SIG-M5 treated with dmso at 0.1 percent for 504 hours (cell line): ENCODE data around the gene RELCH.

Experiments used
- DNase-seq: peaks from one replicate; lab custom pipeline; 2025; ENCODE audit not compliant: unreplicated experiment; lab: John Stamatoyannopoulos, UW

Gene RELCH

DNA sequence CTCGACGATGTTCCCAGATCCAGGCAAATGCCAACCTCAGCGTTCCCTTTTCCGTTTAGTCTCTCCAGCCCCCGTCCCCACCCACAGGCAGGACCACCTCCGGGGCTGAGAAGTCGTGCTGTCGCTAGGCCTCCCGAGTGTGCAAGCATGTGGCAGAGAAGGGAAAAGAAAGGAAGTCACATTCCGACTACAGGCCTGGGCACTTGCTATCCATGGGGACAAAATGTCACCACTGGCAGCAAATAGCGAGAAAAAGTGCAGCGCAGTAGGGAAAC lies 619 bp upstream of the RELCH start:
- peak; percentile 69 for DNase-seq

DNA sequence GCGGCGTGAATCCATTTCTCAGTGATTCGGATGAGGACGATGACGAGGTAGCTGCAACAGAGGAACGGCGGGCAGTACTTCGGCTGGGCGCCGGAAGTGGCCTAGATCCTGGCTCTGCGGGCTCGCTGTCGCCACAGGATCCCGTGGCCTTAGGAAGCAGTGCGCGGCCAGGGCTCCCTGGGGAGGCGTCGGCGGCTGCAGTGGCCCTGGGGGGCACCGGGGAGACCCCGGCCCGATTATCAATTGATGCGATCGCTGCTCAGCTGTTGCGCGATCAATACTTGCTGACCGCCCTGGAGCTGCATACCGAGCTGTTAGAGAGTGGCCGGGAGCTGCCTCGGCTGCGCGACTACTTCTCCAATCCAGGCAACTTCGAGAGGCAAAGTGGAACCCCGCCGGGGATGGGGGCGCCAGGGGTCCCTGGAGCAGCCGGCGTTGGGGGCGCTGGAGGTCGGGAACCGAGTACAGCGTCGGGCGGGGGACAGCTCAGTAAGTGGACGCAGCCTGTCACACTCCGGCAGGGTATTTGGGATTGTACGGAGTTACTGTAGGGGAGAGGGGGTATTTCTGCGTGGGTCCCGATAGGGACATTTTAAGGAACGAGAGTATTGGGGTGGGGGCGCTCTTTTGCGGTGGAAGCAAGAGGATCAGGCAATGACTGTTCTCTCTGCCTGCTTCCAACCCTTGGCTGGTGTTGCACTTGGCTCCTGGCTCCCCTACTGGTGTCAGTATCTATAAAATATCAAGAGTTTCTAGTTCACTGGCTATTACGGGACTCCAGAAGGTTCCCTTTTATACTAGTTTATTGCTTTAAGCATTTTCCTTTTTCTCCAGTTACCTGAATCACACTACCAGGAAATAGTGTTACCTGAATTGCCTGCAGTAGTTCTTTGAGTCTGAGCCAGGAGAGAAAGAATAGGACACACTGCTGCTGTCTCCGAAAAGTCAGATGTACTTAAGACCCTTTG lies 772 bp downstream of the RELCH start:
- DNase-seq = peak; percentile 64

DNA sequence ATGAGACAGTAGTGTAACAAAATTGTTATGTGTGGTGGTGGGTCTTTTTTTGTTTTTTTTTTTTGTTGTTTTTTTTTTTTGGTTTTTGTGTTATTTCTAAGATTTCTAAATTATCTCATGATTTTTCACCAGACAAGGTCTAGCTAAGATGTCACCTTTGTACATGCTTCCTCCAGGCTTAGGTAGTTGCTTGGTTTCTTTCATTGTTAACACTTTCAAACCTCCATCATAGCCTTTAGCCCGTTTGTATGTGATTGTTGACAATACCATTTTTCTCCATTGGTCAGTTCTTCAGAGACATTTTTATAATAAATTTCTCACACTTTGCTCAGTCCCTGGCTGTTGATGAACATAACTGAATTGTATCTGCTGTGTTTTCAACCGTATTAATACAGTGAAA lies 2.2 kb downstream of the RELCH start:
- no peak for DNase-seq

DNA sequence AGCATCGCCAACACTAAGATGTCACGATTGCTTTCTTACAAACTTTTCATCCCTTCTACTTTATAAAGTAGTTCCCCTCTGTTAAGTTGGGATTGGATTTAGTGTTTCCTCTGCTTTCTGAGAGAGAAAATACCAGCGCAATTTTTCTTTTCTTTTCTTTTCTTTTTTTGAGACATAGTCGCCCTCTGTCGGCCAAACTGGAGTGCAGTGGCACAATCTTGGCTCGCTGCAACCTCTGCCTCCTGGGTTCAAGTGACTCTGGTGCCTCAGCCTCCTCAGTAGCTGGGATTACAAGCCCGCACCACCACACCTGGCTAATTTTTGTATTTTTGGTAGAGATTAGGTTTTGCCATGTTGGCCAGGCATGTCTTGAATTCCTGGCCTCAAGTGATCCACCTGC lies 9.0 kb downstream of the RELCH start:
- no peak for DNase-seq

DNA sequence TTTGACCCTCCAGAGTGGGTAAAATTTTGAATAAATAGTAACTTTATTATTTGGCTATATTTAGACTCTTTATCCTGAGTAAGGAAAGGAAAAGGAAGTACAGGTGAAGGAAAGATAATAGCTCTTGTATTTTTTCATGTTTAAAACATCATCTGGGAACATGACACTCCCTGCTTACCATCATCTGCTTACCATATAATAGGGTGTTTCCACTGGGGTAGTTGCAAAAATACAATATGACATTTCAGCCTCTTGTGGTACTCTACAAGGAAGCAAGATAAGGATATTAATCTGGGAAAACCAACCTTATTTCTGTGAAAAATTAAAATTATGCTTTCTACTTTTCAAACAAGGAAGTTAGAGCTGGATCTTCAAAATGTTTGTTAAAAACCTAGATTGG lies 9.9 kb downstream of the RELCH start:
- DNase-seq = no peak

DNA sequence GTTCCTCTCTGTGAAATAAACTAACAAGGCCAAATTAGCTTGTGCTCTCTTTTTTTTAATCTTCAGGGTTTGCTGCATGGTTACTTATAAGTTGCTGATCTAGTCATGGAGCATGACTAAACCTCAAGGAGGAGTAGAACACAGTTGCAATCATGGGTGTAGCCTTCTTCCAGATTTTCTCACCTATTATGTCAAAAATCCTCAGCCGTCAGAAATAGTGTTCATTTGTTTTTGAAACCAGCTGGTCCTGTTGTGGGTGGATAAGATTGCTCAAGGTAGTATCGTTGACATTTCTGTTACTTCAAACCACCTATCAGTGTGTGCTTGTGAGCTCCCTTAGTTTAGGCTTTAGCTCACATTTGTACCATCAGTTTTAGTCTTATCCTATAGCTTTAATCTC lies 11.2 kb downstream of the RELCH start:
- no peak for DNase-seq

DNA sequence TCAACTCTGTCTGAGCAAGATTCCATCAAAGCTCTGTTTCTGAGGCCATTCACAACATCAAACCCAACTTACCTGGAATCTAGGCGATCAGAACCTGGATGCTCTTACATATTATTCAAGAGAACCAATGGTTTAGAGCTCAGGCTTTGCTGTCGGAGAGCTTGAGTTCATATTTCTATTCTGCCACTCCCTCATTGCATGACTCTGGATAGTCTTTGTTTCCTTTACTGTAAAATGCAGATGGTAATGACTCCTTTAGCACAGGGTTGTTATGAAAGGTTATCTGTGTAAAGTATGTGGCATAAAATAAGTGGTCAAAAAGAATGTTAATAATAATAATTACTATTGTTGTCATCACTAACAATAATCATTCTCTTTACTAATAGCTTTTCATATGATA lies 12.6 kb downstream of the RELCH start:
- no peak for DNase-seq

DNA sequence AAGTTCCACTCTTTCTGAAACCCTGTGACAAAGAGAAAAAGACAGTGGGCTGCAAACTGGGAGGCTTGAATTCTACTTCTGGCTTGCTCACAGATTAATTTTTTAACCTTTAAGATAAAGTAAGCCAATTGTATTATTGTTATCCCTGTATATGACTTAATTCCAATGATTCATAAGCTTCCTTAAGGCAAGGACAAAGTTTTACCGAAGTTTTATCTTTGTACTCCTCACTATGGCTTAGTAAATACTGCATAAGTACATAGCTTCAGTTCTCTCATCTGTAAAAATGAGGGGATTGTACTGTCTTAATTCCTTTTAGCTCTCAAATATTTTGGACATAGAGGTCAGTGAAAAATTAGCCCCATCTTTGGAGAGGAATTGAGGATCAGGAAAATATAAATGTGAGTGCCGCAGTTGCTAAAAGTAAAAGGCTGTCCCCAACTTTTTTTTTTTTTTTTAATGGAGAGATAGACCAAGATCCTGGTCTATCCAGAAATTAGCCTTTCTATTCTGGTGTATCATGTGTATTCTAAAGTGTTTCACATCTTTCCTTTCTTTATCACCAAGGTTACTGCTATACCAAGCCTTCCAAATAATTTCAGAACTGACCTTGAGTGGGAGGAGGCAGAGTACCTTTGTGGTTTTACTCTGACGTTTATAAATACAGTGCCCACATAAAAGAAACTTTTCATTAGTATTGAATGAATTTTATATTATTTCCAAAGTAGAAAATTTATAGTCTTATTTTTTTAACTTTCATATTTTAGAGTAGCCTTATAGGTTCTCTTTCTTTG lies 13.3 kb downstream of the RELCH start:
- DNase-seq = no peak

DNA sequence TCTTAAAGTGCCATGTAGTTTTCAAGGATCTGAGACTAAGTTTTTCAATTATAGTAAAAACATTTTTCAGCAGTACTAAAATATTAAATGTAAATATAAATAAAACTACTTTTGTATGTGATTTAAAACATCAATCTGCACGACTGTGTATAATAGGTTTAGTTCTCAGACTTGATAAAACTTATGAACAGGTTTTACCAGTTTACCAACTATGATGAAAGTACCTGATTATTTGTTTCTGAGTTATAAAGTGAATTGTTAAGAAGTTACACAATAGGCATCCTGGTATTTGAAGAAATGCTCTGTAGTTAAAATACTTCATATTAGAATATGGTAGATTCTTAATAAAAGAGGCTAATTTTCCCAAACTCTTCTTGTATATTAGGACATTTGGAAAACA lies 14.8 kb downstream of the RELCH start:
- DNase-seq = peak; percentile 21

DNA sequence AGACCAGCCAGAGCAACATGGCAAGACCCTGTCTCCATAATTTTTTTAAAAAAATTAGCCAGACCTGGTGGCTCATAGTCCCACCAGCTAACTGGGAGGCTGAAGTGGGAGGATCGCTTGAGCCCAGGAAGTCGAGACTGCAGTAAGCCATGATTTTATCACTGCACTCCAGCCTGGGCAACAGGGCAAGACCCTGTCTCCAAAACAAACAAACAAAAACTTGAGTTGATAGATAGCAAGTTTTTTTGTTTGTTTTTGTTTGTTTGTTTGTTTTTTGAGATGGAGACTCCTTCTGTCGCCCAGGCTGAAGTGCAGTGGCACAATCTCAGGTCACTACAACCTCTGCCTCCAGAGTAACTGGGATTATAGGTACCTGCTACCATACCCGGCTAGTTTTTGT lies 18.8 kb downstream of the RELCH start:
- DNase-seq = no peak

DNA sequence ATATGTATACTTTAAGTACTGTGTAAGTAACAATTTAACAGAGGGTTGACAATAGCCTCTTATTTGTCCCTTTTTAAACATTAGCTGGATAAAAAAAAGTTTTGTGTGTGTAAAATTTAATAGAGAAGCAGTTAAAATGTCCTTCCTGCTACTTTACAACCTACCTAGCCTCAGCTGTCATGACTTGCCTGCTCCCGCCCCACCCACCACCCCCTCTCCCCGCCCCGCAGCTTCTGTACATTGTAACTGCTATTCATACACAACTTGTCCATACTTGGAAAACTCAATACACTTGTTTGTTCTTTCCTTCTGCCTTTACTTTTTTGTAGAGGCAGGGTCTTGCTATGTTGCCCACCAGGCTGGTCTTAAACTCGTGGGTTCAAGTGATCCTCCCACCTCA lies 19.5 kb downstream of the RELCH start:
- DNase-seq = no peak

DNA sequence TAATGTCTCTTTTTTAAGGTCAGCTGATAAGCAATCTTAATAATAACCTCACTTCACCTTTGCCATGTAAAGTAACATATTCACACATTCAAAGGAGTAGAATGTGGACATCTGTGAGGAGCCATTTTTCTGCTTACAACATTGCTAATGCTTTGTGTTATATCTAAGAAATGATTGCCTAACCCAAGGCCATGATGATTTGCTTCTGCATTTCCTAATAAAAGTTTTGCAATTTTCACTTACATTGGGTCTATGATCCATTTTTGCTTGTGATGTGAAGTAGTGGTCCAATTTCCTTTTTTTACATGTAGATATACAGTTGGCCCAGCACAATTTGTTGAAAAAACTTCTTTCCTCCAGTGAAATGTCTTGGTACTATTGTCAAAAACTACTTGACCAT lies 22.0 kb downstream of the RELCH start:
- no peak for DNase-seq

DNA sequence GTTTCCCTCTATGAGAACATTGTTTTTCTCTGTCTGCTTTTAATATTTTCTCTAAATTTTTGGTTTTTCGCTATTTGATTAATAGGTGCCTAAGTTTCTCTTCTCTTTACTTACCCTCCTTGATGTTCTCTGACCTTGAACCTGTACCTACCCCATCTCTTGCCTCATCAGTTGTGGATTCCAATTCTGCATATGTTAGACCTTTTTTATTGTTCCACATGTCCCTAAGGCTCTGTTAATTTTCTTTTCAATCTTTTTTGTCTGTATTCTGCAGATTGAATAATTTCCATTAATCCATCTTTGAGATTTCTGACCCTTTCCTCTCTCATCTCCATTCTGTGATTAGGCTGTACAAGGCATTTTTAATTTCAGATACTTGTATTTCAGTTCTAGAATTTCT lies 23.1 kb downstream of the RELCH start:
- no peak for DNase-seq

DNA sequence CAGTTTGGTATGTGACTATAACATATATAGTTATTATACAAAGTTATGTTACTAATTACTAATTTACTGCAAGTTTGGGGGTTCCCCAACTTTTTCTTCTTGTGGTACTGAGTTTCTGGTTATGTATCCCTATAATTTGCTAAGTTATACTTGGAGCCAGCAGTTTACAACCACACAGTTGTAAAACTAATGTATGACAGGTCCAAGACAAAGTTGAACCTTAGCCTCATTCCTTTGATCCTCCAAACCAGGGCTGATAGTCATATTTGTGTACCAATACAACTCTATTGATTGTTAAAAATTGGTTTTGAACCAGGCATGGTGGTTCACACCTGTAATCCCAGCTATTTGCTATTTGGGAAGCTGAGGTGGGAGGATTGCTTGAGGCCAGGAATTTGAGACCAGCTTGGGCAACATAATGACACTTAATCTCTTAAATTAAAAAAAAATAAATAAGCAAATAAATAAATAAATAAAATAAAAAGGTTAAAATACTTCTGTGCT lies 24.3 kb downstream of the RELCH start:
- no peak for DNase-seq

DNA sequence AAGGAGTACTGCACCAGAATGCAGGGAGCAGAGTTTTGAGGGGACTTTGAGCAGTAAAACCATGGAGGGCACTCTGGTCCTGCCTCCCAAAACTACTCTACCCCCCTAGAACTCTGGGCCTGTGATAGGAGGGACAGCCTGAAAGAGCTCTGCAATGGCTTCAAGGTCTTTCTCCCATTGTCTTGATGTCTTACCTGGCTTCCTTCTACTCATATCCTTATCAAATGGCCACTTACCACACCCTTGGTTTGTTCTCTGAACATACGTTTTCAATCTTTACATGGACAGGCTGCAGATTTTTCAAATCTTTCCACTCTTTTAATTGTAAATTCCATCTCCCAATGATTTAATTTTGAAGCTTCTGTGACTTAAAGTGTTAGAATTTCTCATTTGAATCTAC lies 27.7 kb downstream of the RELCH start:
- no peak for DNase-seq

DNA sequence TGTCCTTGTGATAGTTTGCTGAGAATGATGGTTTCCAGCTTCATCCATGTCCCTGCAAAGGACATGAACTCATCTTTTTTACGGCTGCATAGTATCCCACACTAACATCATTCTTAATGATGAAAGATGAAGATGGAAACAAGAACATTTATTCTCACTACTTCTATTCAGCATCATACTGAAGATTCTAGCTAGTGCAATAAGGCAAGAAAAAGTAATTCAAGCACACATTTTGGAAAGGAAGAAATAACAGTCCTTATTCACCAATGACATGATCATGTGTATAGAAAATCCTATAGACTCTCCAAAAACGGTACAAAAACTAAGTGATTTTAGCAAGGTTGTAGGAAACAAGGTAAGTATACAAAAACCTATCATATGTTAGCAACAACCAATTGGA lies 37.2 kb downstream of the RELCH start:
- no peak for DNase-seq

DNA sequence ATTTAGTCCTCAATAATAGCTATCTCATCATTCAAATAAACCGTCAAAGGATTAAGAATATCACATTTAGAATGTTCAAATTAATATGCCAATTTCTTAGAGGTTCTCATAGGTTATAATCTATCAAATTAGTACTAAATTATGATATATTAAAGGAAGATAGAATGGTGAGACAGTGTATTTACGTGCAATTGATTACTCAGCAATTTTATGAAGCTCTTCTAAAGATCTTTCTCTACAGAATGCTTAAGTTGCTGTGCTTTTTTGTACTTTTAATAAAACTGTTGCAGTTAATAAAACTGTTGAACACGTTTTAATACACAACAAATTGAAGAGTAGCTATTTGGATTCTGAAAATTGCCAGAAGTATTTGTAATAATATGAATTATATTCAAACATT lies 39.0 kb downstream of the RELCH start:
- no peak for DNase-seq

DNA sequence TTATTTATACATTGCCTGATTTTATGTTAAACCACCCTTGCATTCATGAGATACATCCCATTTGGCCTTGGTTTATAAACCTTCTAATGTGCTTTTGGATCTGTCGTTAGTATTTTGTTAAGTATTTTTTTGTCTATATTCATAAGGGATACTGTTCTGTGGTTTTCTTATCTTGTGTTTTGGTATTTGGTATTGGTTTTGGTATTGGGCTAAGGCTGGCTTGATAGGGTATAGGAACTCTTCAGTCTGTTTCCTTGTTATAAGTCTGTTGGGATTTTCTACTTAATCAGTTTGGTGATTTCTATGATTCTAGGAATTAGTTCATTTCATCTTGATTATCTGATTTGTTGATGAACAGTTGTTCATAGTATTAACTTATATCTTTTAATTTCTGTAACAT lies 49.2 kb downstream of the RELCH start:
- DNase-seq = no peak

DNA sequence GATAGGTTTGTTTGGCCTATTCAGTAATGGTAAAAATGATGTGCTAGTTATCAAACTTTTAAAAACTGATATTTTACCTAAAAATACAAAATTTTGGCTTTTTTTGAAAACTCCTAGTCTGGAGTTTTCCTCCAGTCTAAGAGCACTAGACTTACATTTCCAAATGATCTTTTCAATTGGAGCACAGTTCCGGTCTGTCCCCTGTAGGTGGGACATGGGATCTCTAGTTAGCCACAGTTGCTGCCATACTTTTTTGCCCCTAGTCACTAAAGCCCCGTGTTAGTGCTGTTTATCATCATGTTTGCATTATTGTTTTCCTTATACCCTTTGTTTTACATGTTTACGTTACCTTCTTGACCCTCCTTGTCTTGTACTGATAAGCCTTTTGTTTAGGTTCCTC lies 52.4 kb downstream of the RELCH start:
- no peak for DNase-seq

DNA sequence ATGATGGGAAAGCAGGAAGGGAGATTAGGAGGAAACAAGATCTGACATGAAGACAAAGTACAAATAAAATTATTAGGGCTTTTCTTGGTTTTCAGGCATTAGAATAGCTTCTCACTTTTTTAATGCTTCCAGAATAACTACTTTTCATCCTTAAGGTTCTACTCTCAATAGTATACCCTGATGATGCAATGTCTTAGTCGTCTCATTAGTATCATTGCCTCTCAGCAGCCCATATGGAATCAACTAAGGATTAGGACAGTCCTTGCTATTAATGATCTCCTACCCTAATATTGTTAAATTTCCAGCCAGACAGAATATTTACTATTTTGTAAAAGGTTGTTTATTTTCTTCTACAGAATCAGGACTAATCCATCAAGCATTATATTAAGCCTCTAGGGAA lies 55.9 kb downstream of the RELCH start:
- DNase-seq = no peak

DNA sequence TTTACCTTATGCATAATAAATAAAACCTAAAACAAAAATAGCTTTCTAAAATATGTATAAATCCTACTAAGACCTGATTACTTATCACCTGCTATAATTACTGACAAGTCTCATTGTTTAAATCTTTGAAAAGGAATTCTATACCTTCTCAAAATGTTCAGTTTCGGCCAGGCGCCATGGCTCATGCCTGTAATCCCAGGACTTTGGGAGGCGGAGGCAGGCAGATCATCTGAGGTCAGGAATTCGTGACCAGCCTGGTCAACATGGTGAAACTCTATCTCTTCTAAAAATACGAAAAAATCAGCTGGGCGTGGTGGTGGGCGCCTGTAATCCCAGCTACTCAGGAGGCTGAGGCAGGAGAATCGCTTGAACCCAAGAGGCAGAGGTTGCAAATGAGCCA lies 58.1 kb downstream of the RELCH start:
- DNase-seq = no peak

DNA sequence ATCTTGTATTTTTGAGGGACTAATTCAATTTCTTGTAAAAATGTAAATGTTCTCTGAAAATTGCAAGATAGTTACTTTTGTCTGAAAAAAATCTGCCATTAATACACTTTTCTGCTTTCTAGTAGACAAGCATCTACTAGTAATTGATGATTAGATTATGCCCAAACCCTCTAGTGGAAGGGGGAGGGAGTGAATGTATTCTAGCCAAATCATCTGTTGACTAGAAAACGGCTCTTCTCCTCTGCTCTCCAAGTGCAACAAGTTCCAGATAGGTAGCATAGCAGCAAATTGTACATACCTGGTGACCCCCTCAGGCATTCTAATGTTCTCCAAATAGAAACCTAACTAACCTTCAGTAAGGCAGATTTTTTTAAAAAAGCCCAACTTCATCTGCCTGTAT lies 58.6 kb downstream of the RELCH start:
- no peak for DNase-seq
